Tibial nerve (tissue), 4 donors: ENCODE data around the gene ACY1. TPM values are rescaled to one million over a fixed set of nuclear protein-coding genes. Genes with fewer than 3 reads are reported as not detected.

Source experiments
- DNase-seq, 2 donors: peaks; one replicate each; pipeline ENCODE4 v3.0.0-alpha.2; 2019; ENCODE audit warnings: low spot score in 2 of 2
- H3K27ac ChIP-seq, 4 donors: fragments of 200-600 bp; sonication (generic) in 3 of 4; one replicate each; pipeline ENCODE4 v1.5.1; 2017 to 2019; ENCODE audit warnings: mild to moderate bottlenecking in 1 of 4
- H3K27me3 ChIP-seq, 2 donors: fragments of 200-600 bp; sonication (generic) in 1 of 2; one replicate each; pipeline versions ENCODE4 v1.5.1 to v1.6.0; 2017 to 2019
- H3K36me3 ChIP-seq, 3 donors: fragments of 200-600 bp; sonication (generic); one replicate each; pipeline ENCODE4 v1.5.1; 2018 to 2019
- H3K4me1 ChIP-seq, 4 donors: fragments of 200-600 bp; sonication (generic) in 3 of 4; one replicate each; pipeline ENCODE4 v1.5.1; 2017 to 2019
- H3K4me3 ChIP-seq, 4 donors: fragments of 200-600 bp; sonication (generic) in 3 of 4; one replicate each; pipeline ENCODE4 v1.5.1; 2017 to 2019; ENCODE audit warnings: mild to moderate bottlenecking in 1 of 4, moderate library complexity in 1 of 4
- H3K9me3 ChIP-seq, 4 donors: fragments of 200-600 bp; sonication (generic) in 3 of 4; one replicate each; pipeline ENCODE4 v1.5.1; 2017 to 2019
- CTCF ChIP-seq, 5 experiments: fragments of 200-600 bp in 3 of 5; fragments of 450-650 bp in 2 of 5; sonication (generic) in 3 of 5; IDR thresholded peaks; one replicate each; pipeline ENCODE4 v1.5.1; 2016 to 2019; ENCODE audit warnings: antibody characterized with exemption in 5 of 5, mild to moderate bottlenecking in 3 of 5, moderate library complexity in 2 of 5
- EP300 ChIP-seq, 2 donors: sonication (generic); formaldehyde crosslinking; IDR thresholded peaks; one replicate each; pipeline ENCODE4 v1.6.1; 2017; ENCODE audit warnings: antibody characterized with exemption in 2 of 2, mild to moderate bottlenecking in 1 of 2
- POLR2A ChIP-seq, 2 donors: fragments of 450-650 bp; IDR thresholded peaks; one replicate each; pipeline ENCODE4 v1.6.1; 2017; ENCODE audit warnings: antibody characterized with exemption in 2 of 2, mild to moderate bottlenecking in 2 of 2, moderate library complexity in 2 of 2
- WGBS, 2 donors: methylation state at CpG; one replicate each; pipeline ENCODE4 v1.1.5; 2018; 5-methylcytosine and 5-hydroxymethylcytosine counted together
- total RNA-seq, 4 donors: library from RNA; depleted of rRNA; stranded (reverse); fragments of >200 nt; gene quantifications; one replicate each; pipeline ENCODE4 v1.1.0, GENCODE V29; 2016

ACY1 gene
- total RNA-seq, 4 donors from 2014 or later, result 32.2 to 61.0 (median 45.6) TPM

GRCh38 chr3:51961602-51962569 is 21.4 kb upstream of the ACY1 start:
- Histone ChIP-seq H3K4me1 (peaks cover 0 to 64% (median 27%) of the 10 kb centered on the region in 4 donors), H3K27ac (peak overlapping the region in 2 of 4 donors; percentile 36 to 99), H3K27me3 (no peaks in the 10 kb centered on the region), H3K36me3 (peaks cover 0 to 48% (median 0%) of the 10 kb centered on the region in 3 donors), H3K9me3 (no peaks in the 10 kb centered on the region), H3K4me3 (no peak overlapping the region)
- TF ChIP-seq CTCF (IDR thresholded peaks at IDR 0.05) (no peak), POLR2A (IDR thresholded peaks at IDR 0.05) (no peak), EP300 (IDR thresholded peaks at IDR 0.05) (no peak)
- 54 to 60% methylated on average over 9 of the region's 9 CpGs for WGBS, 2 donors
- no peak for DNase-seq

DNA sequence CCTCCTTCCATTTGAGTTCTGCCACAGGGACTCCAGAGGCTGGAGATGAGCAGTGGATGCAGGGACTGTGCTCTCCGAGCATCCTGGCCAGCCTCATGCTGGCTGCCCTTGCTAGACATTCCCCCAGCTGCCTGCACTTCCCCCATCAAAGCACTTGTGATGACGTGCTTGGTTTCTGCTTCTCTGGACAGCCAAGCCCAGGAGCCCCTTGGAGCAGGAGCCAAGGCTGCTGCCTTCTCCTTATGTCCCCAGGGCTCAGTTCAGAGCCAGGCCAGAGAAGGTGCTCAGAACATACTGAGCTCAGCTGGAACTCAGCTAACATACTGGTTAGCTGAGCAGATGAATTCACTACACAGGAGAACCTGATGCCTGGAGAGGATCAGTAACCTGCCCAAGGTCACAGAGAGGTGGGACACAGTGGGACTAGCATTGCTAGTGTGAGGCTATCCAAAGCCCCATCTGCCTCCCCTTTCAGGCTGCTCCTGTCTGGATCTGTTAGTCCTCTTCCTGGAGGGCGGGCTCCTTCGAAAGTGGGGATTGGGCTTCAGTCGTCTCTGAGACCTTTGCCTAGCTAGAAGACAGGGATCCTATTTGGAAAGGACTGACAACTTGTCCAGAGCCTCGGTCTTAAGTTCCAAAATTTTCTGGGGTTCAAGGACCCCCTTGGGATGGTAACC is 20.3 kb upstream of the ACY1 start:
- TF ChIP-seq EP300 (IDR thresholded peaks at IDR 0.05), result no peak
- no peak for TF ChIP-seq POLR2A (IDR thresholded peaks at IDR 0.05)
- TF ChIP-seq CTCF (IDR thresholded peaks at IDR 0.05), result no peak
- peak overlapping the region in 2 of 4 donors; percentile 95 to 99 for H3K27ac ChIP-seq
- no peaks in the 10 kb centered on the region for H3K27me3 ChIP-seq
- WGBS, 2 donors, result 33 to 59% methylated on average over 5 to 6 of the region's 6 CpGs
- H3K36me3 ChIP-seq, result peaks cover 0 to 39% (median 0%) of the 10 kb centered on the region in 3 donors
- no peak for DNase-seq
- no peaks in the 10 kb centered on the region for H3K9me3 ChIP-seq
- H3K4me3 ChIP-seq, result no peak overlapping the region
- H3K4me1 ChIP-seq, result peaks cover 0 to 63% (median 28%) of the 10 kb centered on the region in 4 donors

DNA sequence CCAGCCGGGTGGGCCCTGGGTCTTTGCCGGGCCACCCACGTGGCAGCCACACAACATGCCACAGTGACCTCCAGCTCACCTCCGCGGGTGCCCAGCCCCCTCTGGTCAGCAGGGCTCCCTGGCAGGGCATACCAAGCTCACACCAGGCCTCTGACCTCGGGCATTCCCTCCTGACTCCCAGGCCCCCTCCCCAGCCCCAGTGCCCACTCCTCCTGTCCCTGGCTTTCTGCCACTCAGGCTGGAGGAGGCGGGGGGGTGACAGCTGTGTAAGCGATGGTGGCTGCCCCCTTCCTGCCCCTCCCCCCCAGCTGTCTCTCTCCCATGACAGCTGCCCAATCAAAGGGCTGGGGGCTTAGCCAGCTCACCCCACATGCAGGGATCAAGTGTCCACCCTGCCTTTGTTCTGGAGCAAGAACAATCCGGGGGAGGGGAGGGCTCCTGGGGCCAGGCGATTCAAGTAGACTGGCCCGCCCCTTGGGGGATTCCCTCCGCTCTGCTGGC is 19.3 kb upstream of the ACY1 start:
- Histone ChIP-seq H3K4me1 (peaks cover 0 to 71% (median 34%) of the 10 kb centered on the region in 4 donors), H3K9me3 (no peaks in the 10 kb centered on the region), H3K27ac (peak overlapping the region in 3 of 4 donors; percentile 92 to 99 (median 95)), H3K27me3 (no peaks in the 10 kb centered on the region), H3K4me3 (peak overlapping the region in 1 of 4 donors; percentile 85), H3K36me3 (peaks cover 0 to 29% (median 0%) of the 10 kb centered on the region in 3 donors)
- TF ChIP-seq EP300 (IDR thresholded peaks at IDR 0.05) (no peak), POLR2A (IDR thresholded peaks at IDR 0.05) (no peak), CTCF (IDR thresholded peaks at IDR 0.05) (no peak)
- 19 to 42% methylated on average over 8 to 12 of the region's 12 CpGs for WGBS, 2 donors
- DNase-seq, result no peak

DNA sequence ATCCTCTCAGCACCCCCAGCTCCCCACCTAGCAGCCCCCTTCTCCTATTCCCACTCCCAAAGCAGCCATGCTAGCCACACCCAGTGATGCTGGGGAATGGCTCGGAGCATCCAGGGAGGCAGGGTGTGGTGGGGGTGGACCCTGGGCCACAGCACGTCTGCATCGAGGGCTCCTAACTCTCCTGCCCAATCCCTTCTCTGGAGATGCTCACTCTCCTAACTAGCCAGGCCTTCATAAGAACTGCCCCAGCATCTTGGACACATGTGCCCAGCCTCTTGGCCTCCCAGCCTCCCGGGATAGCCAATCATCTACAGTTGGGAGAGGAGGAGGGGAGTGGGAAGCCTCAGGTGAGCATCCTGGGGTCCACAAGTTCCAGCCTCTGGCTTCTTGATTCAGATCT is 18.8 kb upstream of the ACY1 start:
- Histone ChIP-seq H3K27me3 (no peaks in the 10 kb centered on the region), H3K4me3 (peak overlapping the region in 1 of 4 donors; percentile 85), H3K36me3 (peaks cover 0 to 23% (median 0%) of the 10 kb centered on the region in 3 donors), H3K27ac (peak overlapping the region; percentile 92 to 99 (median 96)), H3K9me3 (no peaks in the 10 kb centered on the region), H3K4me1 (peaks cover 0 to 76% (median 34%) of the 10 kb centered on the region in 4 donors)
- TF ChIP-seq EP300 (IDR thresholded peaks at IDR 0.05) (no peak), POLR2A (IDR thresholded peaks at IDR 0.05) (no peak), CTCF (IDR thresholded peaks at IDR 0.05) (no peak)
- DNase-seq, result no peak
- 29 to 44% methylated on average over 4 of the region's 4 CpGs for WGBS, 2 donors
